Effector CD8-positive, alpha-beta T cell (primary cell): Measurements from ENCODE around the gene POU2F1.
"Not testable (repeated sequence)": the region's sequence is repeated elsewhere in the genome, so short reads cannot be mapped to it uniquely, and the experiment has no call there.

ENCODE experiments used
- DNase-seq: peaks from one replicate; lab custom pipeline; 2025; lab: John Stamatoyannopoulos, UW

The POU2F1 gene

DNA sequence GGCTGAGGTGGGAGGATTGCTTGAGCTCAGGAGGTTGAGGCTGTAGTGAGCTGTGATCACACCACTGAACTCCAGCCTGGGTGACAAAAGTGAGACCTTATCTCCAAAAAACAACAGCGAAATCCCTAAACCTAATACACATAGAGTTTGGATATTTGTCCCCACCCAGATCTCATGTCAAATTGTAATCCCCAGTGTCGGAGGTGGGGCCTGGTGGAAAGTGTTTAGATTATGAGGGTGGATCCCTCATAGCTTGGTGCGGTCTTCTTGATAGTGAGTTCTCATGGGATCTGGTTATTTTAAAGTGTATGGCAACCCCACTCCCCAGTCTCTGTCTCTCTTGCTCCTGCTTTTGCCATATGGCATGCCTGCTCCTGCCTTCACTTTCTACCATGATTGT lies 94.0 kb downstream of the POU2F1 start:
- no peak for DNase-seq

GRCh38 chr1:167317463-167317862 lies 96.8 kb downstream of the POU2F1 start:
- DNase-seq, result no peak

DNA sequence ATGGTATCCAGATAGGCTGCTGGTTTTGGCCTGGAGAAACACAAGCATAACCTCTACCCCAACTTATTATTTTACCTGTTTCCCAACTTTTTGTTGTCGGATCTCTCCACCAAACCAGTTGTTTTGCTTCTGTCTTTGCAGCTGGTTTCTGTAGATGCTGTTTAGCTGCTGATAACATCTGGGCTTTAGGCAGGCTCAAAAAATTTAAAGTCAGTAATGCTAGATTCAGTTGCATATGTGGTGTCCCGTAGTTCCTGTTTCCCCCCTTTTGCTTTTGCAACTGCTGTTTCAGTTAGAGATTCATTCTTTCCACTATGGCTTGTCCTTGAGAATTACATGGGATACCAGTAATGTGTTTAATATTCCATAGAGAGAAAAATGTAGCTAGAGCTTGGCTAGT lies 98.5 kb downstream of the POU2F1 start:
- not testable (repeated sequence) for DNase-seq

DNA sequence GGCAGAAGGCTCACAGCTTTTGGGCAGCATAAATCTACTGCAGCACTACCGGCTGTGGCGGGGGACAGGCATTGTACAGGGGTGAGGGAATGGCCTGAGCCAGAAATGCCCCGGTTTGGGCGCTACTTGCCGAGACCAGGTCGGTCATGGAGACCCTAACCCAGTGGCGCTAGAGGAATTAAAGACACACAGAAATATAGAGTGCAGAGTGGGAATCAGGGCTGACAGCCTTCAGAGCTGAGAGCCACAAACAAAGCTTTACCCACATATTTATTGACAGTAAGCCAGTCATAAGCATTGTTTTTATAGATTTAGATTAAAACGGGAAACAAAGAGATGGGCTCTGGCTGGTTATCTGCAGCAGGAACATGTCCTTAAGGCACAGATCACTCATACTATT lies 101.8 kb downstream of the POU2F1 start:
- no peak for DNase-seq

GRCh38 chr1:167325151-167325550 lies 104.5 kb downstream of the POU2F1 start:
- DNase-seq, result no peak

DNA sequence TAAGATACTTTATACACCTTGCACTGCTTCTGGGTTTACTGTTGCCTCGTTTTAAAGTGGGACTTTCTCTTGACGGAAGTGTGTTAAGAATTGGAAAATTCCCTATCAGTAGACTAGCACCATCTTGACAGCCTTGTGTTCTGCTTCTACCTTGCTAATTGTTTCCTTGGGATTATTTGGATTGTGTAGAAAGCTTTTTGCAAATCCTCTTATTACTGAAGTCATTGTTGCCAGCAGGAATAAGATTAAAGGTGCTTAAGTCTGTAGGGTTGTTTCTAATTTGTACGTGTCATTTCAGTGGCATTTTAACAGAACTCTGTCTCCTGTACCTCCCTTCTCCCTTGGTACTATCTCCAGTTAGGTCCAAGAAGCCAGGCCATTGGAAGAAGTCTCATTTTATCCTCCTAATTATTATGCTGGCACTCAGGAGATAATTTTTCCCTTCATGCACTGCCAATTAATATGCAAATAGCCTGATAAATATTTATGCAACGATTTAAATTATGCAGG lies 107.7 kb downstream of the POU2F1 start:
- DNase-seq, result no peak

- DNase-seq, result no peak
These were observed 108.3 kb downstream of the POU2F1 start for GRCh38 chr1:167328816-167329483.

- no peak for DNase-seq
These were observed 110.1 kb downstream of the POU2F1 start for GRCh38 chr1:167330601-167331293.

DNA sequence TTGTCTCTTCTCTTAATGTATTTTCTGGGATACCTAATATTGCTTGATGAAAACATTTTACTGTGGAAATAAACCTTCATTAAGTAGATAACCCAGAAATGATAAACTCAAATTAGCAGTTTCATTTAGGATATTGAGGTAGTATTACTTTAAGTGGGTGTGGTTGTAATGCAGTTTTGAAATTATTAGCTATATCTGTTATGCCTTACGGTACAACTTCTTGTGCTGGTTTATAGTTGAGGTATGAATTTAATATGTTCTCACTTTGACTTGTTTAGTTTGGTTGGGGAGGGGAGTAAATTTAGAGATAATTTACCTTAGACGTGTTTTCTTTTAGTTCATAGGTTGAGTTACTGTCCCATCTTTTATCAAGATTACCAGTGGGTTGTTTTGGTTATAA lies 111.0 kb downstream of the POU2F1 start:
- no peak for DNase-seq

DNA sequence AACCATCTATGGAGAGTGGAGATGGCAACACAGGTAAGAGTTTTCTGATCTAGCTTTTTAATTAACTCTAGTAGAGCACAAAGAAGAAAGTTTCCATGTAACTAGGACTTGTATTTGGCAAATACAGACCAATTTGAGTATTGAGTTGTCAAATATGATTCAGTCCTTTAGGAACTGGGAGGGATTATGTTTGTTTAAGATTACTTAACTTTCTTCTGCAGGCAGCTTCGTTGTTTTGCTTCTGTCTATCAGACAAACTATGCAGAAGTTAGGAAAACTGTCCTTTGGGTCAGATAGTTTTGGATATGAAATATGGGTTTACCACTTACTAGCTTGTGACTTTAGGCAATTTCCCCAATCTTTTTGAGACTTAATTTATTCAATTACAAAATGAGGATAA lies 111.8 kb downstream of the POU2F1 start:
- DNase-seq, result no peak

GRCh38 chr1:167333124-167333523 lies 112.4 kb downstream of the POU2F1 start:
- DNase-seq, result no peak

DNA sequence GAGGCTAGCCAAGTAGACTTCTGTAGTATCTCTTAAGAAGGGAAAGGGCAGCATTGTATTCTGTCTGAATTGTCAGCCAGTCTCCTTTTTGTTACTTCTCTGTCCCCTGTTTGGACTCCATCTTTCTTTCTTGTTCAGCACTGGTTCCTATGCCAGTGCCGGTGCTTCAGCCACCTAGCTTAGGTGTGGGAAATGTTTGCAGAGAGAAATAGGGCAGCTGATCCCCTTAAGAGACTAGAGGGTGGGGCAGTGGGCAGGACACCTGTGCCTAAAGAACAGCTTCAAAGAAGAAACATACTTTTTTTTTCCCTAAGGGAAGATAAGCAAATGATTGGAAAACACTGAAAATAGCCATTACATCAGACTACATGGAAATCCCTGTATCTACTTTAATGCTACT lies 113.0 kb downstream of the POU2F1 start:
- no peak for DNase-seq

- DNase-seq, result no peak
These were observed 118.7 kb downstream of the POU2F1 start for GRCh38 chr1:167339405-167339804.

GRCh38 chr1:167342846-167343245 lies 122.2 kb downstream of the POU2F1 start:
- no peak for DNase-seq

DNA sequence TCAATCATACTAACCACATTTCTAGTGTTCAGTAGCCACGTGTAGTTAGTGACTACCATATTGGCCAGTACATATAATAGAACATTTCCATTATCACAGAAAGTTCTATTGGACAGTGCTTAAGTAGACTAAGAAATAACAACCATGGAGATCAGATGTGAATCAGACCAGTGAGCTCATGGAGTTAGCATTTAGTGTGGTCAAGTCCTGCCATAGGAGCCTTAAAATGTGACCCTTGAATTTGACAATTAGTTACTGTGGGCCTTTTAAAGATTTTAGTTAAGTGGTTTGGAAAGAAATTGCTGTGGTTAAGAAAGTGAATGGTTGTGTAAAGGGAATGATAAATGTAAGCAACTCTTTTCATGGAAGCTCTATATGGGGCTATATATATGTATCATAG lies 123.4 kb downstream of the POU2F1 start:
- no peak for DNase-seq

DNA sequence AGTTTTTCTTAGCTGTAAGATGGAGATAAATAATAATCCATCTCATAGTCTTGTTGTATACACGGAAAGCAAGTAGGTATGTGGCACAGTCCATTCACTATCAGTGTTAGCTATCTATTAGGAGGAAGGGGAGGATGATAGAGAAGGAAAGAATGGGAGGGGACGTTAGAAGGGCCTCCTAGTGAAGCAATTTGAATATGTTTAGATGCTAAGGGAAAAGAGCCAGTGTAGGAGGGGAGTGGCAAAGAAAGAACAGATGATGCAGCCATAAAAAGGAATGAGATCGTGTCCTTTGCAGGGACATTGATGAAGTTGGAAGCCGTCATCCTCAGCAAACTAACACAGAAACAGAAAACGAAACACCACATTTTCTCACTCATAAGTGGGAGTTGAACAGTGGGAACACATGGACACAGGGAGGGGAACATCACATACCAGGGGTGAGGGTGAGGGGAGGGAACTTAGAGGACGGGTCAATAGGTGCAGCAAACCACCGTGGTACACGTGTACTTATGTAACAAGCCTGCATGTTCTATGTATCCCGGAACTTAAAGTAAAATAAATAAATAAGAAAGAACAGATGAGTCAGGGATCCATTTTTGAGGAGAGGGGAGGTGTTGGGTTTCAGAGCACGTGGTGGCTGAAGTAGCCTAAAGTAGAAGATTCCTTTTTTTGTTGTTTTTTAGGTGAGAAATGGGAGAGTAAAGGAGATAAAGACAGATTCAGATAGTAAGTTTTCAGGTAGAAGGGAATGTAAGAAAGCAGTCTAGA lies 124.1 kb downstream of the POU2F1 start:
- no peak for DNase-seq

GRCh38 chr1:167345386-167345733 lies 124.7 kb downstream of the POU2F1 start:
- DNase-seq, result no peak

- no peak for DNase-seq
These were observed 136.6 kb downstream of the POU2F1 start for GRCh38 chr1:167357305-167357704.

DNA sequence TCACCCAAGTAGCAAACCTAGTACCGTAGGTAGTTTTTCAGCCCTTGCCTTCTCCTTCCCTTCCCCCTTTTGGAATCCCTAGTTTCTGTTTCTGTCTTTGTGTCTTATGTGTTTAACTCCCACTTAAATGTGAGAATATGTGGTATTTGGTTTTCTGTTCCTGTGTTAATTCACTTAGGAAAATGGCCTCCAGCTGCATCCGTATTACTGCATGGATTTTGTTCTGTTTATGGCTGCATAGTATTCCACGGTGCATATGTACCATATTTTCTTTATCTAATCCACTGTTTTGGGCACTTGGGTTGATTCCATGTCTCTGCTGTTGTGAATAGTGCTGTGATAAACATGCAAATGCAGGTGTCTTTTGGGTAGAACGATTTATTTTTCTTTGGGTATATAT lies 138.6 kb downstream of the POU2F1 start:
- no peak for DNase-seq

- no peak for DNase-seq
These were observed 139.4 kb downstream of the POU2F1 start for GRCh38 chr1:167360120-167360519.

- DNase-seq, result no peak
These were observed 142.0 kb downstream of the POU2F1 start for GRCh38 chr1:167362638-167363037.

DNA sequence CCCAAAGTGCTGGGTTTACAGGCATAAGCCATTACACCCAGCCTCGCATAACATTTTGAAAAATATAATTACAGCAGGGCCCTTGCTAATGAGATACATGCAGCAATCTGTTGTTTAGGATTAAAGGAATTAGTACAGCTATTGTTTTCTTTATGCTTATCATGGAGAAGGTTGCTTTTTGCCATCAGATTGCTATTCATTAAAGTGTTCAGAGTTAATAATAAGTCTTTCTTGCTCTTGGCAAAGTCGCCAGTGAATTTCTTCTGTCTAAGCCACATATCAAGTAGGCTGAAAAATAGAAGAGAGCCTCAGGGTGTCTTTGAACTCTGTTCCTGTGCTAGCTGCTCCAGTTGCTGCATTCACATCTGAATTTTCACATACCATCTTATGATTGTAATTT lies 144.1 kb downstream of the POU2F1 start:
- no peak for DNase-seq

- no peak for DNase-seq
These were observed 144.7 kb downstream of the POU2F1 start for GRCh38 chr1:167365360-167365759.
